GM12892 (cell line): ENCODE measurements around the gene BCL7A.

ENCODE experiments used
- POLR2A ChIP-seq: IDR thresholded peaks from 2 replicates; pipeline ENCODE4 v1.6.1; 2011; ENCODE audit warnings: low read depth, low read length, control low read depth
- POLR2AphosphoS5 ChIP-seq: IDR thresholded peaks from 2 replicates; pipeline ENCODE4 v1.6.1; 2011; ENCODE audit warnings: low read depth, low read length, control low read depth
- TAF1 ChIP-seq: IDR thresholded peaks from 2 replicates; pipeline ENCODE4 v1.6.1; 2011; ENCODE audit warnings: low read depth, mild to moderate bottlenecking, control low read depth, low read length, borderline replicate concordance

DNA sequence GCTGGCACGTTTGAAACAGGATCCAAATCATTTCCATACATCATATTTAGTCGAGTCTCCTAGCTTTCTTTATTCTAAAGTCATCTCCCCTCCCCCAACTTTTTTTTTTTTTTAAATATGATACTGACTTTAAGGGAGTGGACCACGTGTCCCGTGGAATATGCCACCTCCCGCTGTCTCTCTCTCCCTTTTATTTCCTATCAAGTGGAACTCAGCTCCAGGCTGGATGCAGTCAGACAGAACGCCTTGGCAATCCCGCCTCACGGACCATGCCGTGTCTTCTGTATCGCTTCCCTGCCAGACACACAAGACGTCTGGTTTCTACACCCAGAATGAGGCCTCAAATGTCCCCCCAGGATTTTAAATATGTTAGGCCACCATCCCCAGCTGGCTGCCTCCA is 21.2 kb downstream of the BCL7A start:
- TF ChIP-seq TAF1 = no peak
- TF ChIP-seq POLR2A = no peak
- no peak for TF ChIP-seq POLR2AphosphoS5
